ENCODE data around the gene LSAMP.

Gene LSAMP

DNA sequence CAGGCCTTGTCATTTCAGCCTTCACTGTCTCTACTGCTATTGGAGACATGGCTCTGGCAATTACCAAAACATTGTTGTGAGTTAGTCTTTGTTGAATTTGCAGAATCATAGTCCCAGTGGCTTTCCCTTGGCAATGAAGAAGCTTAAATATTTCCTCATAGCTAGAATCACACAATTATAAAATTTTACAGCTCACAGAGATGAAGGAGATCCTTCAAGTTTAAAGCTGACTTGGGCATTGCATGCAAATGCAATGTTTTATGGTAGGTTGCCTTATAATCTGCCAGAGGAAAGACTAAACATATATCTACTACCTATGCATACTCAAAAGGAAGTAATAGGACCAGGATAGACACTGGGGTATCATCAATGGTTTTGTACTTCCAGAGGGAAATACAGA, 90.9 kb downstream of the LSAMP start:
- no peak for DNase-seq (ENCODE audit: low spot score)

DNA sequence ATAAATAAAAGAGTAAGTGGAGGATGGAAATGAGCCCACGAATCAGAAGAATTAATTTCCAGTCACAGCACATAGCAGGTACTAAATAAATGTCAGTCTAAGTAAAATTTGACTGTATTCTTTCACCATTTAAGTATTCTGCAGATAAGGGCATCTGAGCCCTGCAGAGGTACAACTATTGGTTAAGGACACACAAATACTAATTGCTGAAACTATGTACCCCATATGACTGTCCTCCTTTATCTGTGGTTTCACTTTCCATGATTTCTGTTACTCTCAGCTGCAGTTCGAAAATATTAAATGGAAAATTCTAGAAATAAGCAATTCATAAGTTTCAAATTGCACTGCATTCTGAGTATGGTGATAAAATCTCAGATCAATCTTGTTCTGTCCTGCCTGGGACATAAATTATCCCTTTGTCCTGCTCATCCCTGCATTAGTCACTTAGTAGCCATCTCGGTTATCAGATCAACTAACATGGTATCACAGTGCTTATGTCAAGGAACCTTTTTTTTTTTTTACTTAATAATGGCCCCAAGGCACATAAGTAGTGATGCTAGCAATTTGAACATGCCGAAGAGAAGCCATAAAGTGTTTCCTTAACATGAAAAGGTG, 95.1 kb downstream of the LSAMP start:
- DNase-seq (ENCODE audit: low spot score): no peak

DNA sequence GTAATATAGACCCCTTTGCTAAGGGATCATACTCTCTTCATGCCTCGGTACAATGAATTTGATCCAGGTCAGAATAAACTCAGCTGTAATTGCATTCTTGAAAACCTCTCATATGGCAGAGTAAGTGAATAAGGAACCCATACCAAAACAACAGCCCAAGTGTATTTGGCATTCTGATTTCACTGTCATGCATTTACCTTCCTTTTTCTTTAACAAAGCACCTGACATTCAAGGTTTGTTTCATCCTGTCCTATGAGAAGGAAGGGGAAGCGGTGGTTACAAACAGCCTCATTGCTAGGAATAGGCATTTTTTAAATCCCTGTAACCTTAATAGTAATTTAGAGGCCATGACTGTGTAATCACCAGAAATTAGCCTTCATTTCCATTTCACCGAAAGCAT, 97.1 kb downstream of the LSAMP start:
- no peak for DNase-seq (ENCODE audit: low spot score)

DNA sequence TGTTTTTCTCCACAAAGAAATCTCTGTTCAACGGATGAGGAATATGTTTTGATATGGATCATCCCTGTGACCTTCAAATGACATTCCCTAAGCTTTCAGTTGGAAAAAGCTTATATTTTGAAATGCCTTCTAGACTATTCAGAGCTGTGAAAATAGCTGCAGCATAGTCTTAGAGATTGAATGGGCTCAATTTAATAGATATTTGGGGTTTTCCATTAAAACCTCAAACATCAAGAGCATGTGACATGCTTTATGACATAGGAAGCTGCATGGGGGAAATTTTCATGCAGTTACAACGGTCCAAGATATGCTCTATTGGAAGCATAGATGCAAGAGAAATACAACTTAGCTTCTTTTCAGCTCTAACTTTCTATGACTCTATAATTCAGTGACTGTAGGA, 102.8 kb downstream of the LSAMP start:
- DNase-seq (ENCODE audit: low spot score): no peak

DNA sequence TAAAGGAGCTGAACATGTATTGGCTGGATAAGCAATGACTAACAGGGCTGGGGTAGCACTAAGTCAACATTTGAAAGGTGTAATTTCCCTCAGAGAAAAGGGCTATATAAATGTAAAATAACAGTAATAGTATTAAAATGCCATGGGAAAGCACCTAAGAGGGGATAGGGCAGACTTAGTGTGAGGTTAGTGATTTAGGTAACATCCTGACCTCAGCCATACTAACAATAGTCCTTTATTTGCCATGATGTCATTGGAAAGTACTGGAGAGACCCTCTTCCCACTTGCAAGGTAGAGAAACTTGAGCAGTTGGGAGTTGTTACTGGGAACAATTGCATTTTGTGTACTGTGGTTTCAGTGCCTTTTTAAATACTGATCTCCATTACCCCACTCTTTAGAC, 103.4 kb downstream of the LSAMP start:
- no peak for DNase-seq (ENCODE audit: low spot score)

DNA sequence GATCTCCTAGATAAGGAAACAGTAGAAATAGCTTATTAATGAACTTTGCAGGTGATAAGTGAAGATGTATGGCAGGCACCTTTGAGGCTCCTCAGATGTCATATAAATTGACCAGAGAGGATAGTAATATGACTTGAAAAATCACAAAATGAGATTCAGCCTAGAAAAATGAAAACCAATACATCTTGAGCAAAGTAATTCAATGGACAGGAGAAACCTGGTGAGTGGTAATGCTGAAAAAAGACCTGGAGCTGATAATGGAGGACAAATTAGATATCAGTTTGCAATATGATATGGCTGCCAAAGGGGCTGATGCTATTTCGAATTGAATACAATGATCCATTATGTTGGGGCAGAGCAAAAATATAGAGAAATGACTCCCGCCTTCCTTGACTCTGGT, 103.9 kb downstream of the LSAMP start:
- DNase-seq (ENCODE audit: low spot score): no peak

DNA sequence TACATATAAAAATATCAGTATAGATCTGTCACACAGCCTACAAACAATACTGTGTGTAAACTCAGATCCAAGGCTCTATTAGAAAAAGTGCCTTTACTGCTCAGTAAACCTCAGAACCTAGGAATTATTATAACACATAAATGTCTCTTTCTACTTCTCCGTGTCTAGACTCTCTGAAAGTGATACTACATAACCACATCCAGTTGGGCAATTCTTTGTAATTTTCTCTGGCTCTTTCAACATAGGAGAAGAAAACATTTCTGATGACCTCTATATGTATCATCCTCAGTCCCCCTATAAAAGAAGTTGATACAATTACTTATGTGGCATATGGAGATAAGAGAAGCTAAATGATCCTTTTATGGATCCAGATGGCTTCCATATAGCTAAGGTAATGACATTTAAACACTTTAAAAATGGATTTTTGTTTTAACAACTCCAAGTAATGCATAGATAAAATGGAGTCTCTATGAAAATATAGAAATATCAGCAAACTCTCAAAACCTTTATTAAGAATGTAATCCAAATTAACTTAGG, 104.5 kb downstream of the LSAMP start:
- DNase-seq (ENCODE audit: low spot score): no peak

DNA sequence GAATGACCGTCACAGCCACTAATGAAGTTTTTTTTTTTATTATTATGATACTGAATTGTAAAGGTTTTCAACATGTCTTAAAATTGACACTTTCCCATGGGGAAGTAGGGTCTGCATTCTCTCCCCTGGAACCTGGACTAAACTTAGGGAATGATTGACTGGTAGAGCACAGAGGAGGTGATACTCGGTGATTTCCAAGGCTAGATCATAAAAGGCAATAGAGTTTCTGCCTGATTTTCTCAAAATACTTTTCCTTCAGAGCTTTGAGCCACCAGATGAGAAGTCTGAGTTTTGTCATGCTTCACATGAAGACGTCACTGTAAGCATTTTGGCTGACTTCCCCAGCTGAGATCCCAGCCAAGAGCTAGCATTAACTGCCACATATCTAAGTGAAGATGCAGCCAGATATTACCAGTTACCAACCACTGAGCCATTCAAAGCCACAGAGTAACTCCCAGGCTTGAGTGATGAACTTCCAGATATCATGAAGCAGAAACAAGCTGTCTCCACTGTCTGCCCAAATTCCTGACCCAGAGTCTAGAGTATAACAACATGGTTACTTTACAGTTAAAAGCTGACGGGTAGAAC, 105.8 kb downstream of the LSAMP start:
- DNase-seq (ENCODE audit: low spot score): peak; percentile 68

DNA sequence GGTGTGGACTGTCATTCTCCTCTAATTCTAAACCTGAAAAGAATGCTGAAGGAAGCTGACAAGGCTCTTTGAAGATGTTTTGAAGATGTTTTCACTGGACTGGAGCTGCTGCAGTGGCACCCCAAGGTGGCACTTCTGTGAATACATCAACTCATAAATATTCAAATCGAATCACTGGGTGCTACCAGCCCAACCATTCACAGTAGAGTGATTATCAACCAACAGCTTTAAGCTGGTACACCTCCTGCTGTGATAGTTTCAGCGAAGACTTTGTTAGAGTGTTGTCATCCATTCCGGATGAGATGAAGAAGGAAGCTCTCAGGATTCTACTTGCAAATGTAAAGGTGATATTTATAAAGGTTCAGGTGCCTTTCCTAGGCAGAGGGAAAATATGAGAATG, 106.6 kb downstream of the LSAMP start:
- no peak for DNase-seq (ENCODE audit: low spot score)

DNA sequence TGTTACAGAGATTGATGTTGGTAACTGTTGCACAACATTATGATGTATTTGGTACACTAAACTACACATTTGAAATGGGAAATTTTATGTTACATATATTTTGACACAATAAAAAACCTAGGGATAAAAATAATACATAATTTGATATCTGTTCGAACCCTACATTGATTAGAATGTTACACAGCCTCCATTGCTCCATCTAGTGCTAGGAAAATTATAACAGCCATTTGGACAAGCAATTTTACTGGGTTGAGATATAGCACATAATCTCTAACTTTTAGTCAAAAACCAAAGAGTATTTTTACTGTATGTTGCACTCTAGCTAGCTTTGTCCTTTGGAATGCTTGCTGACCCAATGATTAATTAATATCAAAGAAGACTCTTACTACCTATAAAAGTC, 108.1 kb downstream of the LSAMP start:
- no peak for DNase-seq (ENCODE audit: low spot score)

DNA sequence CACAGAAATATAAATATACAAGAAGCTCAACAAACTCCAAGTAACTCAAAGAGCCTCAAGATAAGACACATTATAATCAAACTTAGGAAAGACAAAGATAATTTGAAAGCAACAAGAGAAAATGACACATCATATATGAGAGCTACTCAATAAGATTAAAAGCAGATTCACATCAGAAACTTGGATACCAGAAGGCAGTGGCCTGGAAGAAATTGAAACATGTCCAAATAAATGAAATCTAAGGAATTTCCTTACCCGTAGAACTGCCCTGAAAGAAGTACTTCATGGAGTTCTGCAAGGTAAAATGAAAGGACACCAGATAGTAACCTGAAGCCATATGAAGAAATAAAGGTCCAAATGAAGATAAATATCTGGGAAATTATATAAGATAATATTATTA, 113.9 kb downstream of the LSAMP start:
- DNase-seq (ENCODE audit: low spot score): no peak

DNA sequence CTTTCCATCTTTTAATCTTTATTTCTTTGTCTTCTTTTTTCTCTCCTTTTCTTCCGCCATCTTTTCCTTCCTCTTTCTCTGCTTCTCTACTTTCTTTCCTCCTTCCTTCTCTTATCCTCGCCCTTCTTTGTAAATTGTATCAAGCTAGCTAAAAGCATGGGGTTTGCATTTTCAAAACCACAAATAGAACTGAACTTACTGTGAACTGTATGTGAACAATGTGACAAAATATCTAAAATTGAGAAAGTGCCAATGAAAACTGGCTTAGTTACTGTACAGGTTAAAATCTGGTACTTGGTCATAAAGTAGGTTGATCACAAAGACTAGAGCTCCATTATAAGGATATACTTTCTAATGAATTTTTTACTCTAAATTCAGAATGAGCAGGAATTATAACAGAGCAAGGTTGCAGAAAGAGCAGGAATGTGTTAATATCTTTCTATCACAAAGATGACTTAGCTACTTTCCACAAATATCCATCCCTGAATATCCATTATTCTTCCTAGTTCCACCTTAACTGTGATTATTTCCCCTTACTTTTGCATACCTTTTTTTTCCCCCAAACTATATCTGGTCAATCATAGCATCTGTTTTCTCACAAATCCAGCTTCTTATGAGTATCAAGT, 122.4 kb downstream of the LSAMP start:
- DNase-seq (ENCODE audit: low spot score): no peak

DNA sequence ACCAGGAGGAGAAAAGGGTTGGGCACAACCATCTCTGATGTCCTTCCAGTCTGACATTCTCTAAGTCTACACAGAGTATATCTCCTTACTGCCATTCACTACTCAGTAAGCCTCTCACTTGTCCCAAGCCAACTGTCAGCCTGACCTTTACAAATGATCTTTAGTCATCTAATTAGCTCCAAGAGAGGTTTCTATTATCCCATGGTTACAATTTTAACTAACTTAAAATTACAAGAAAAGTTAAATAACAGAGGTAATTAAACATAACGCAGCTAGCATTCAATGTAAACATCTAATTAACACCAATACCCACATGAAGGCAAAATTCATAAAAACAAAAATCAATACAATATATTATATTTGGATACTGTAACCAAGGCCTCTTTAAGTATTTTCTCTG, 126.9 kb downstream of the LSAMP start:
- DNase-seq (ENCODE audit: low spot score): no peak

DNA sequence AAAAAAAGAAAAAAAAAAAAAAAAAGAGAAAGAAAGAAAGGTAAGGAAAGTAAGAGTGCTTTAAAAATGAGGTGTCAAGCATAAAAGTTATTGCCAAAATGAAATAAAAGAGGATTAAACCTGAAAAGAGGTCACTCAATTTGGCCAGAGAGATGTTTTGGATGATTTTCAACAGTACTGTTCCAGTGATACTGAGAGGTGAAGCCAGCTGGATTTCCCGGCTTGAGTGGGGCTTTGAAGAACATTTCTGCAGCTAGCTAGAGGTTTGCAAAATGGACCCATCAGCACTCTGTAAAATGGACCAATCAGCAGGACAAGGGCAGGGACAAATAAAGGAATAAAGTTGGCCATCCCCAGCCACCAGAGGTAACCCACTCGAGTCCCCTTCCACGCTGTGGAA, 128.5 kb downstream of the LSAMP start:
- peak; percentile 81 for DNase-seq (ENCODE audit: low spot score)

DNA sequence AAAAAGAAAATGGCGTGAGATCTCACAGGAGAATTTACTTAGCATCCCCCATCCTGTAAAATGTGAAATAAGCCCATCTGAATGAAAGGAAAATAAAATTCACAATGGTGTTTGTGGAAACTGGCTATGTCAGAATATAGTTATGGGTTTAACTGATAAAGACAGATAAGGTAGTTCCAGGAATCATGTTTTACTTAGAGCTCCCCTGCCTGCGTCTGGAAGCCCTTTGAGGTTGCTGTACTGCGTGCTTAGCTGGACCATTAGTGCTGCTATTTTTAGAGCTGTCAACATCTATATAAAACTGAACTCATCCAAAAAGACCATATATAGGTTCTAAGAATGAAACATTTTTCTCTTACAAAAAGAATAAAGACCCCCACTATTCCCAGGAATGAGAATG, 130.8 kb downstream of the LSAMP start:
- no peak for DNase-seq (ENCODE audit: low spot score)

DNA sequence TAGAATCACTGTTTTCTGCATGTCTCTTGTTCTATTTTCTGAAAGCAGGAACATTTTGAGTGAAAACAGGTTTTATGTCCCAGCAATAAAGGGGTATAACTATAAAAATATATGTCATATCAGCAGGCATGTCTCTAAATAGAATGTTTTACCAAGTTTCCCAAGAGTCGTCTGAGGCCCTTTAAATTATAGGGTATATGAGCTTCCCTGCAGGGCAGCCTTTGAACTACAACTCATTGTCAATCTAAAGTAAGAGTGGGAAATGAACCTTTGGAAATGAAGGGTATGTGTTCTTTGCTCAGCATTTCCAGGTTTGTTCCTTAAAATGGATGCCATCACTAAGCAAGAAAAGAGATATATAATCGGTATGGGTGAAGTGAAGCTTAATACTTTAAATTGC, 138.6 kb downstream of the LSAMP start:
- DNase-seq (ENCODE audit: low spot score): no peak

DNA sequence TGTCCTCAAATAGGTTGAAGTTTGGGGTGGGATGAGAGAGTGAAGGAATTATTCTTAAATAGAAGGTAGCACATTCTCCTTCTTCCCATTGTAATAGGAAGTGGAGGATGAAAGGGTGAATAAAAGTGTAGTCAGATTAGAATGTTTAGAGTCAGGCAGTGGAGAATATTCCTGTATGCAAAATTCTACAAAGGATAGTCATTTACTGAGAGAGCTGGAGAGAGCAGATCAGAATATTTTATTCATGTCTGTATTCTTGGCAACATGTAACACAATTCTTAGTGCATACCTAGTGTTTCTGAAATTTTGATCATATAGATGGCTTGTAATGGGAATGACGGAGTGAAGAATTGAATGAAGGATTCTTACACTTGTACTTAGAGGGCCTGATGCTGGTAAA, 139.1 kb downstream of the LSAMP start:
- DNase-seq (ENCODE audit: low spot score): no peak

DNA sequence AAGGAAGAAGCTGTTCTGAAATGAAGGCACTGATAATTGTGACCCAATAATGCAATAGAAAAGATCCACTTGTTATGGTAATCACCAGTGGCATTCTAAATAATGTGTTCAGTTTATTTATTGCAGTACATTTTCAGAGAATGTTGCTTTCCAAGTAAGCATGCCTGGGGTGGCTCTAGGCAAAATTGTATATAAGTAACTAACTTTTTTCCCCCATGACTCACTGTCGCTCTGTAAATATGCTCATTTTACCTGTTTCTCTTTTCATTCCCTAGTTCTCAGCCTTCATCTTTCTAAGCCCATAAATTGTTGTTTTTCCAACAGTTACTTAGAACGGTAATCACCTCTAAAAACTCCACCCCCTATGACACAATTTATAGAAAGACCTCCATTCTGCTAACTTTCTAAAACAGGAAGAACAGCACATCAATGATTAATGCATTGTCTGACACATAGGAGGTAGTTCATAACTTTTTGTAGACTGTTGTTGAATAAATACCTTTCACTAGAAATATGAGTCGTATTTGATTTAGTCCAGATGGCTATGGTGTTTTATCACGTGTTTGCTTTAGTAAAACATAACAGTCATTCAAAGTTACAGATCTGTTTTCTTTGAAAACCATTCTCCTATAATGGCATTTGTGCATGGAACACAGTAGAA, 143.1 kb downstream of the LSAMP start:
- DNase-seq (ENCODE audit: low spot score): no peak

DNA sequence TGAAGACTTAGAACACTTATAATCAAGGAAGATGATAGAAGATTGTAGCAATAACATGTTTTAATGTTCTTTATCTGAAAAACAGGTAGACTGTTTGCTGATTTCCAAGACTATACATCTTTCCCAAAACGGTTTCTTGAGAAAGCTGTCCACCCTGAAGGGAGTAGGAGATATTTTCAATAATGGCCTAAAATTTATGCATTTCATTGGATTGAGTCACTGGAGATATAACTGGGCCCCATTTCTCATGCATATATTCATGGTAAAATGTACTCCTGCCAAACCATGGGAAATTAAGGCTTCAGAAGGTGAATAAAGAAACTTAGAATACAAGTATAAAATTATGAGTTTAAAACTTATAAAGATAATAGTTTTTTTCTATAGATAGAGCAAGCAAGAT, 143.9 kb downstream of the LSAMP start:
- DNase-seq (ENCODE audit: low spot score): no peak

DNA sequence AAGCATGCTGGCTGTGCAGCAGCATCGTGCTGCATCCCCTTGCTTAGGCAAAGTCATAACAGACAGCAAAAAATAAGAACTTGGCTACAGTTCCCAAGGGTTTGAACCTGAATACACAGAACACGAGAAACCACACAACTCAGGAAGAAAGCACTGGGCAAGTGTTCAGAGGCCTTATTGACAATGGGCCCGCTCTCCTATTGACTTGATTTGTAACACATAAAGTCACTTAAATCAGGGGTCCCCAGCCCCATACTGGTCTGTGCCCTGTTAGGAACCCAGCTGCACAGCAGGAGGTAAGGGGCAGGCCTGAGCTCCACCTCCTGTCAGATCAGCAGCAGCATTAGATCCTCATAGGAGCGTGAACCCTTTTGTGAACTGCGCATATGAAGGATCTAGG, 145.1 kb downstream of the LSAMP start:
- DNase-seq (ENCODE audit: low spot score): no peak

DNA sequence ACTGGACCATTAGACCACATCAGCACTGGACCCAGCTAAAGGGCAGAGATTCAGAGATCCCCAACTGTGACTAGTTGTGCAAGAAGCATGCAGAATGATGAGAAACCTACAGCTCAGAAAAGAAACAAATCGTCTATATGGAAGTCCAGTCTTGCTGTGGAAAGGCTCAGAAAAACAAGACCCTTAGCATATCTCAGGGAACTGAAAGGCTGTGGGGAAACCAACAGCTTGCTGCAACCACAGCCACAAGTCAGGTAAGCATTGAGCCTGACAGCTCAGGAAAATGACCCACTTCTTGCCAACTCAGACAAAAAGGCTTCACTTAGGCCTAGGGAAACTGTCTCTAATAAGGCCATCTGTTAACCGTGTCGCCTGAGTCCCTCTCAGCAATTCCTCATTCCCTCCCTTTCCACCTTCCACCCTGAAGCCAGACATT, 145.6 kb downstream of the LSAMP start:
- DNase-seq (ENCODE audit: low spot score): peak; percentile 97

DNA sequence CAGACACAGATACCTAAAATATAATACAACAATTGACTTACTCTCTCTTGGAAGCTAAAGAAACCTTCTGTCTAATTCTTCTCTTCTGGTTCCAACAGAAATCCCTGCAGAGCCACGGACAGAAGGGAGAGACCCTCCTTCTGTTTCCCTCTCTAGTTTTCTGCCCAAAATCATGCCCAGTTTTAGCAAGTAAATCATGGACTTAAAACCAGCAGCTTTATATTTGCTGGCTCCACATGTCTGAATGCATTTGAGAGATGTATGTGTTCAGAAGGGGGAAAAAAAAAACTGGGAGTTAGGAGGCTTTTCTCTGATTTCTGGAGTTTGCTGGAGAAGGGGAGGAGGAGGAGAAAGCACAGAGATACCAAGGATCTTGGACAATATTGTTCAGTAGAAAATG, 147.1 kb downstream of the LSAMP start:
- peak; percentile 35 for DNase-seq (ENCODE audit: low spot score)

DNA sequence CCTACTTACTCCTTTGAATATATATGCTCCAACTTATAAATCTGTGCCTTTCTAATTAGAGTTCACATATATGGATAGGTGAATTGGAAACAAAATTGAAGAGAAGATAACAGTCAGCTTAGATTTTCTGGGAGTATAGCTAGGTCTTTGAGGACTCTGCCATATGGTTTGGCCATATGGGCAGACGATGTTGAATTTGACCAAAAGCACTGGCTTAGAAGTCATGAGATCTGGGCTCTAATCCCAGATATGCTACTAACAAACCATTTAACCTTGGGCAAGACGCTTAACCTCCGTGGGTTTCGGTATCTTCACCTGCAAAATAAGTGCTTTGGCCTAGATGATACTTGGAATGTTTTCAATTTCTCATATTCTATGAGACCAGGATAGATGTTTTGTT, 154.1 kb downstream of the LSAMP start:
- peak; percentile 82 for DNase-seq (ENCODE audit: low spot score)
